Measurements from ENCODE around the gene MORC2. TPM values are rescaled to one million over a fixed set of nuclear protein-coding genes. Genes with fewer than 3 reads are reported as not detected.

MORC2 gene
- total RNA-seq, 2 donors from 2014 or later: 19.2 to 24.9 TPM

DNA sequence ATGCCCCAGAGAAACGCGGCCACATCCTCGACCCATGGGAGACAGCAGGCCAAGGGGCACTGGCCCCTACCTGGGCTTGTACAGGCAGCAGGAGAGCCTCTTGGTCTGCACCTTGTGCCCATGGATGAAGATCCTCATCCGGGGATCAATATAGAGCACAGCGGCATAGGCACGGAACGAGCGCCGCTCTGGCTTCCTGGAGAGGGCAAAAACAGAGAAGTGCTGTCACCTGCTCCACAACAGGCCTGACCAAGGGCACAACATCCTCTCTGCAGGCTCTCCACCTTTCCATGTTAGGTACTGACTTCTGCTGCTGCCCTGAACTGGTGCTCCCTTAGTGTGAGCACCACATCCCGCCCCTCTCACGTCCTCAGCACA lies 27.2 kb downstream of the MORC2 start:
- H3K27ac Mint-ChIP-seq: peak overlapping the region; percentile 96

DNA sequence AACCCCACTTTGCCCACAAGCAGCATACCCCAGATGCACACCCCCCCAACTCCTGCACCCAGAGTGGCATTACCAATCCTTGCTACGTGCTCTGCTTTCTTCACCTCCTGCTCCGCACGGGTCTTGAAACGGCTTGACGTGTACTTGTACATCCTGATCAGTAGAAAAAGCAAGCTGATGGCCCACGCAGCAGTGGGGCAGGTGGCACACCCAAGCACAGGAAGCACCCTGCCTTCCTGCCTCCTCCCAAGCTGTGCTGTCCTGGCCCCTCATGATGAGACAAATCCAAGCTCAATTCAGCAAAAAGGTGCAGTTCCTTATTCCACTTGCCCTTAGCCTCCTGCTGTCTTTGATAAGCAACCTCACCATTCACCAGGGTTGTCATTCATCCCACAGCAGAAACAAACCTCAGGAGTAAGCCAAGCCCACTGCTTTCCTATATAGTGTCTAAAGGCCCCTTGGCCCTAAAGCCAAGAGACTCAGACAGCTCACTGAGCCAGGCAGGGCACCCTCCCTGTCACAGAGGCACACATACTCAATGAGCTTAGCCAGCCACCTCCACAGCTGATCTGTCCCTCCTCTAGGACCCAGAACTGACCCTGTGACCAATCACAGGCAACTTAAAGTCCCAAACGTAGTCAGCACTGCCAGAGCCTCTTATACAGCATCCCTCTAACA lies 27.8 kb downstream of the MORC2 start:
- H3K4me1 Mint-ChIP-seq: peaks cover 35% of the 10 kb centered on the region

More for the DNA sequence above, 27.2 kb downstream of the MORC2 start:
- Mint-ChIP-seq H3K9me3 (no peaks in the 10 kb centered on the region), H3K4me1 (peaks cover 34% of the 10 kb centered on the region), H3K36me3 (ENCODE audit: low read depth) (peaks cover 95% of the 10 kb centered on the region), H3K27me3 (no peaks in the 10 kb centered on the region), H3K4me3 (peak overlapping the region; percentile 86)
- ATAC-seq (replicated peaks): peak; percentile 22

GRCh38 chr22:30934053-30934452 lies 34.5 kb downstream of the MORC2 start:
- H3K27me3 Mint-ChIP-seq: no peaks in the 10 kb centered on the region
- no peak for ATAC-seq (replicated peaks)
- H3K4me3 Mint-ChIP-seq: no peak overlapping the region
- H3K9me3 Mint-ChIP-seq: no peaks in the 10 kb centered on the region
- H3K36me3 Mint-ChIP-seq (ENCODE audit: low read depth): peaks cover 94% of the 10 kb centered on the region
- H3K27ac Mint-ChIP-seq: peak overlapping the region; percentile 68
- peaks cover 9% of the 10 kb centered on the region for H3K4me1 Mint-ChIP-seq

More for the DNA sequence above, 27.8 kb downstream of the MORC2 start:
- Mint-ChIP-seq H3K36me3 (ENCODE audit: low read depth) (peaks cover 95% of the 10 kb centered on the region), H3K9me3 (no peaks in the 10 kb centered on the region), H3K27ac (peak overlapping the region; percentile 96), H3K27me3 (no peaks in the 10 kb centered on the region), H3K4me3 (peak overlapping the region; percentile 86)
- ATAC-seq (replicated peaks): peak; percentile 82

DNA sequence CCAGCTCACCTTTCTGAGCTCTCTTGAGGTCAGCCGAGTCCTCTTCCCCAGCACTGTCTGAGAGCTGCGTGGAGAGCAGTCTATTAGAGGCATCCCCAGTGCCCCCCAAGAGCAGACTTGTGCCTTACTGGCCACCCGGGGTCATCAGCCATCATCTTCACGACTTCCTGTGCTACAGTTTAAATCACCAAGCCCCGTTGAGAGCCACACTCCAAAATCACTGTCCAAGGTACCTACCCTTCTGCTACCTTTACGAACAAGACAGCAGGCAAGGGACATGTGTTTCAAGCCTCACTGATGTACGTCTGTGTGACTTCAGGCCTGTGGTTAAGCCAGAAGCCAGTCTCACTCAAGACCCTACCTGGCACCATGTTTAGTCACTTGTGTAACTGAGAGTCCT lies 35.1 kb downstream of the MORC2 start:
- peaks cover 94% of the 10 kb centered on the region for H3K36me3 Mint-ChIP-seq (ENCODE audit: low read depth)
- peaks cover 9% of the 10 kb centered on the region for H3K4me1 Mint-ChIP-seq
- ATAC-seq (replicated peaks): no peak
- H3K4me3 Mint-ChIP-seq: no peak overlapping the region
- no peaks in the 10 kb centered on the region for H3K27me3 Mint-ChIP-seq
- H3K9me3 Mint-ChIP-seq: no peaks in the 10 kb centered on the region
- peak overlapping the region; percentile 68 for H3K27ac Mint-ChIP-seq

GRCh38 chr22:30932661-30933060 lies 35.9 kb downstream of the MORC2 start:
- no peak for ATAC-seq (replicated peaks)

GRCh38 chr22:30931541-30932300 lies 36.9 kb downstream of the MORC2 start:
- Mint-ChIP-seq H3K27ac (peak overlapping the region; percentile 80), H3K4me3 (no peak overlapping the region)

More at GRCh38 chr22:30932661-30933060, 35.9 kb downstream of the MORC2 start:
- Mint-ChIP-seq H3K9me3 (no peaks in the 10 kb centered on the region), H3K4me3 (no peak overlapping the region), H3K27me3 (no peaks in the 10 kb centered on the region), H3K4me1 (peaks cover 9% of the 10 kb centered on the region), H3K36me3 (ENCODE audit: low read depth) (peaks cover 96% of the 10 kb centered on the region), H3K27ac (peak overlapping the region; percentile 80)

DNA sequence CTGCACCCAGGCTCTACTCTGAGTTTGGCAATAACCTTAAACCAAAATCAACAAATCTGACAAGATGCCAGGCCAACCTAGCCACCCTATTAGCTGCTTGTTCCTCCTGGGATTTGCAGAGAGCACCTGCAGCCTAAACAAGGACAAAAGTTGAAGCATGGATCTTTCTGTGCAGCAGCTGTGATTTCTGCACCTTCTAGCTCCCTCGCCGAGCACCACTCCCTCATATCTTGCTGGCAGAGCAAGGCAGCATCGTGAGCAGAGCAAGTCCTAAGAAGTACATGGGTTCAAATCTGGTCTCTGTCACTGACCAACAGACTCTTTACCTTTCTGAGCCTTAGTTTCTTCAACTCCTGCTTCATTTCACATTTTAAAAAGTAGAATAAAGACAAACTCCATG lies 38.3 kb downstream of the MORC2 start:
- H3K9me3 Mint-ChIP-seq: no peaks in the 10 kb centered on the region
- peaks cover 92% of the 10 kb centered on the region for H3K36me3 Mint-ChIP-seq (ENCODE audit: low read depth)
- H3K27ac Mint-ChIP-seq: peak overlapping the region; percentile 80
- no peak overlapping the region for H3K4me3 Mint-ChIP-seq
- H3K4me1 Mint-ChIP-seq: peaks cover 5% of the 10 kb centered on the region
- no peaks in the 10 kb centered on the region for H3K27me3 Mint-ChIP-seq
- no peak for ATAC-seq (replicated peaks)

More at GRCh38 chr22:30931541-30932300, 36.9 kb downstream of the MORC2 start:
- peaks cover 9% of the 10 kb centered on the region for H3K4me1 Mint-ChIP-seq
- peaks cover 96% of the 10 kb centered on the region for H3K36me3 Mint-ChIP-seq (ENCODE audit: low read depth)
- H3K9me3 Mint-ChIP-seq: no peaks in the 10 kb centered on the region
- H3K27me3 Mint-ChIP-seq: no peaks in the 10 kb centered on the region
- no peak for ATAC-seq (replicated peaks)

GRCh38 chr22:30928401-30928800 lies 40.2 kb downstream of the MORC2 start:
- Mint-ChIP-seq H3K27me3 (no peaks in the 10 kb centered on the region), H3K9me3 (no peaks in the 10 kb centered on the region), H3K4me1 (peaks cover 5% of the 10 kb centered on the region), H3K4me3 (no peak overlapping the region), H3K36me3 (ENCODE audit: low read depth) (peaks cover 81% of the 10 kb centered on the region), H3K27ac (no peak overlapping the region)
- no peak for ATAC-seq (replicated peaks)

DNA sequence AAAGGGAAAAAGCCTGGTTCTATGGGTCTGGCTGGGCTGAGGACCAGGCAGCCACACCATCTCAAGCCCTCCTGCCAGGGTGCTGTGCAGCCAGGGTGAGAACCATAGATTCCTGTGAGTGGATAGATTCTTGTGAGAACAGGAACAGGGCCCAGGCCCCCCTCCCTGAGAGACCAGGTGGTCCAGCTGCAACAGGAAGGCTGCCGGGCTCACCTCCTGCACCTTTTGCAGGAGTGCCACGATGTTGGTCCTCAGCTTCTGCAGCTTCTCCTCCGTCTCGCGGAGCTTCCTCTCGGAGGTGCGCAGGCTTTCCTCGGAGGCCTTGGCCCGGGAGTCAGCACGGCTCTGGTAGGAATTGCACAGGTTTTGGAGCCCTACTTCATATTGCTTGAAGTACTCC lies 40.8 kb downstream of the MORC2 start:
- Mint-ChIP-seq H3K27me3 (no peaks in the 10 kb centered on the region), H3K4me3 (no peak overlapping the region), H3K27ac (peak overlapping the region; percentile 12), H3K4me1 (peaks cover 5% of the 10 kb centered on the region), H3K9me3 (no peaks in the 10 kb centered on the region), H3K36me3 (ENCODE audit: low read depth) (peaks cover 77% of the 10 kb centered on the region)
- ATAC-seq (replicated peaks): no peak

DNA sequence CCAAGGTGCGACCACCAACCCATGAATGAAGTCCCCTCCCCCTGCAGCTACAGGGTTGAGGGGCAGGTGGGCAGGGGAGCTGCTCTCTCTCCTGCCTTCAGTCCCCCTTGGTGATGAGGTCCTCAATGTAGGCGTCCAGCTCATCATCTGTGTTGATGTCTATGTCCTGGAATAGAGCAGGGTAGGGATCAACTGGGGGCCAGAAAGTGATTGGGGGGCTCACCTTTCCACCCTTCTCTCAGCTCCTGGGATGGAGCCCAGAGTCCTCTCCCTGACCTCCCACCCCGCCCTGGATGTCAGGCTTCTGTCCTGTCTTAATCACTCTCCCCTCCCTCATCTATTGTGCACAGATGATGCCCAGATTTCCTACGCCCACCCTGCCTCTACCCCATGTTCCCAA lies 41.9 kb downstream of the MORC2 start:
- Mint-ChIP-seq H3K36me3 (ENCODE audit: low read depth) (peaks cover 66% of the 10 kb centered on the region), H3K9me3 (no peaks in the 10 kb centered on the region), H3K27ac (peak overlapping the region; percentile 12), H3K27me3 (no peaks in the 10 kb centered on the region), H3K4me3 (no peak overlapping the region), H3K4me1 (peaks cover 5% of the 10 kb centered on the region)
- ATAC-seq (replicated peaks): no peak

- Mint-ChIP-seq H3K4me1 (peaks cover under 1% of the 10 kb centered on the region), H3K9me3 (no peaks in the 10 kb centered on the region)
Observed at GRCh38 chr22:30925667-30926066, 42.9 kb downstream of the MORC2 start.

GRCh38 chr22:30923168-30923900 lies 45.2 kb downstream of the MORC2 start:
- Mint-ChIP-seq H3K4me1 (peaks cover 5% of the 10 kb centered on the region), H3K4me3 (no peak overlapping the region), H3K27ac (no peak overlapping the region), H3K9me3 (no peaks in the 10 kb centered on the region), H3K36me3 (ENCODE audit: low read depth) (peaks cover 35% of the 10 kb centered on the region), H3K27me3 (no peaks in the 10 kb centered on the region)
- ATAC-seq (replicated peaks): no peak

More at GRCh38 chr22:30925667-30926066, 42.9 kb downstream of the MORC2 start:
- Mint-ChIP-seq H3K27ac (no peak overlapping the region), H3K4me3 (no peak overlapping the region), H3K36me3 (ENCODE audit: low read depth) (peaks cover 55% of the 10 kb centered on the region), H3K27me3 (no peaks in the 10 kb centered on the region)
- no peak for ATAC-seq (replicated peaks)

DNA sequence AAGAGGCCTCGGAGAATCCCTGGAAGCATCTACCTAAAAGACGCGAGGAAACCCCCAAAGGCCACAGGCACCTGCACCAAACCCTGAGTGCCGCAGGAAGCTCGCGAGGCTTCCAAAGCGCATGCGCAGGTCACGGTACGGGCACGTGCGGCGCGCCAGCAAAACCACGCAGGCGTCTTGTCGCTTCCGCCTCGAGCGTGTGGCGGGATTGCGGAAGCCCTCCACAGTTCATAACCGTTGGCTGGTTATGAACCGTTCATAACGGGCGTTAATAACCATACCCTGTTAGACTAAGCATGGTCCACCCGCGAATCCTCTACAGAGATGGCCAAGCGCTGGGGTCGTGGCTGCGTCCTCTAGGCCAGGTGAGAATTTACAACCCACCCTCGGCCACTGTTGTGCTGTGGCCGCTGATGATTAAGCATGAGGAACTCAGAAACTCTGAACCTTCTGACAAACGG lies 46.4 kb downstream of the MORC2 start:
- Mint-ChIP-seq H3K27ac (peak overlapping the region; percentile 52), H3K9me3 (no peaks in the 10 kb centered on the region), H3K4me3 (peak overlapping the region; percentile 78), H3K4me1 (peaks cover 5% of the 10 kb centered on the region), H3K27me3 (no peaks in the 10 kb centered on the region), H3K36me3 (ENCODE audit: low read depth) (peaks cover 23% of the 10 kb centered on the region)
- ATAC-seq (replicated peaks): peak; percentile 61

- Mint-ChIP-seq H3K27me3 (no peaks in the 10 kb centered on the region), H3K36me3 (ENCODE audit: low read depth) (peaks cover 12% of the 10 kb centered on the region)
- ATAC-seq (replicated peaks): peak; percentile 30
Observed at GRCh38 chr22:30921108-30921507, 47.5 kb downstream of the MORC2 start.

More at GRCh38 chr22:30921108-30921507, 47.5 kb downstream of the MORC2 start:
- Mint-ChIP-seq H3K9me3 (no peaks in the 10 kb centered on the region), H3K4me3 (peak overlapping the region; percentile 78), H3K27ac (peak overlapping the region; percentile 52), H3K4me1 (peaks cover 5% of the 10 kb centered on the region)

Data from activated T-helper 17 cell treated with anti-CD3 and anti-CD28 coated beads, Interleukin-2, amount 50 U/mL, for 72 hours (primary cell).